T1000 (cell line): ENCODE results near the gene MED15.
A peak's percentile ranks its signal among the peaks of the same experiment; 100 is the strongest.
"Not testable (repeated sequence)": the region's sequence is repeated elsewhere in the genome, so short reads cannot be mapped to it uniquely, and the experiment has no call there.

ENCODE experiments used
- DNase-seq: peaks from one replicate; lab custom pipeline; 2025; ENCODE audit warnings: mixed read lengths; lab: John Stamatoyannopoulos, UW

Gene MED15

GRCh38 chr22:20507253-20508066 lies at the start of gene MED15:
TSS of gene MED15 (plus strand) at chr22:20507610. CDS start at chr22:20507679, 69 bp downstream.
- DNase-seq, result peak; percentile 76

- no peak for DNase-seq
These were observed 48.8 kb upstream of the MED15 start for GRCh38 chr22:20458530-20459151.

GRCh38 chr22:20459152-20459542 lies 48.3 kb upstream of the MED15 start:
- no peak for DNase-seq

GRCh38 chr22:20459862-20460261 lies 47.5 kb upstream of the MED15 start:
- DNase-seq, result no peak

- DNase-seq, result no peak
These were observed 43.9 kb upstream of the MED15 start for GRCh38 chr22:20463324-20464095.

- no peak for DNase-seq
These were observed 43.3 kb upstream of the MED15 start for GRCh38 chr22:20464096-20464614.

- DNase-seq, result no peak
These were observed 42.3 kb upstream of the MED15 start for GRCh38 chr22:20464912-20465758.

- DNase-seq, result no peak
These were observed 41.7 kb upstream of the MED15 start for GRCh38 chr22:20465759-20466077.

- no peak for DNase-seq
These were observed 40.6 kb upstream of the MED15 start for GRCh38 chr22:20466659-20467379.

- DNase-seq, result no peak
These were observed 38.1 kb upstream of the MED15 start for GRCh38 chr22:20469110-20469868.

- DNase-seq, result not testable (repeated sequence)
These were observed 36.9 kb upstream of the MED15 start for GRCh38 chr22:20470525-20470924.

- DNase-seq, result no peak
These were observed 36.1 kb upstream of the MED15 start for GRCh38 chr22:20471126-20471833.

- DNase-seq, result no peak
These were observed 34.6 kb upstream of the MED15 start for GRCh38 chr22:20472629-20473442.

GRCh38 chr22:20475115-20475436 lies 32.3 kb upstream of the MED15 start:
- DNase-seq, result no peak

- DNase-seq, result not testable (repeated sequence)
These were observed 31.8 kb upstream of the MED15 start for GRCh38 chr22:20475569-20475968.

- DNase-seq, result not testable (repeated sequence)
These were observed 29.4 kb upstream of the MED15 start for GRCh38 chr22:20478059-20478458.

GRCh38 chr22:20479612-20480196 lies 27.7 kb upstream of the MED15 start:
- DNase-seq, result no peak

- DNase-seq, result not testable (repeated sequence)
These were observed 24.3 kb upstream of the MED15 start for GRCh38 chr22:20483143-20483506.

GRCh38 chr22:20483771-20484170 lies 23.6 kb upstream of the MED15 start:
- DNase-seq, result no peak
